ENCODE measurements around the gene CACNA2D1.

Gene CACNA2D1

DNA sequence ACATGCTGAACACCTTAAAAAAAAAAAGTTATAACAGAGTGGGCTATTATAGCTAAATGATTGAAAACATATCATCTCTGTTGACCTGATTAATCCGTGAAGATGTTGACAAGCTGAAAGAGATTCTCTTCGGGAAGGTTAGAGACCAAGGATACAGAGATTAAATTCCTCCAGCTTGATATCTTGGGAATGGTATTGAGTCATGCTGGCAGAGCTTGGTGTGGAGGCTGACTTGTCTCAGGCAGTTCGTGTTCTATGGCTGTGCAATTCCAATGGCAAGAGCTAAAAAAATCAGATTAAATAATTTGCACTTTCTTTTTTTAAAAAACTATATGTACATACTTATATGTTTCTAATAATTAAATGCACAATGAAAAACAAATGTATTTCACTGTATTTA lies 24.9 kb upstream of the CACNA2D1 start:
- peak; percentile 5 for DNase-seq (ENCODE audit: low read depth)
- H3K4me3 ChIP-seq (ENCODE audit: low read depth, low read length): no peak overlapping the region
- TF ChIP-seq, protein P1, sequence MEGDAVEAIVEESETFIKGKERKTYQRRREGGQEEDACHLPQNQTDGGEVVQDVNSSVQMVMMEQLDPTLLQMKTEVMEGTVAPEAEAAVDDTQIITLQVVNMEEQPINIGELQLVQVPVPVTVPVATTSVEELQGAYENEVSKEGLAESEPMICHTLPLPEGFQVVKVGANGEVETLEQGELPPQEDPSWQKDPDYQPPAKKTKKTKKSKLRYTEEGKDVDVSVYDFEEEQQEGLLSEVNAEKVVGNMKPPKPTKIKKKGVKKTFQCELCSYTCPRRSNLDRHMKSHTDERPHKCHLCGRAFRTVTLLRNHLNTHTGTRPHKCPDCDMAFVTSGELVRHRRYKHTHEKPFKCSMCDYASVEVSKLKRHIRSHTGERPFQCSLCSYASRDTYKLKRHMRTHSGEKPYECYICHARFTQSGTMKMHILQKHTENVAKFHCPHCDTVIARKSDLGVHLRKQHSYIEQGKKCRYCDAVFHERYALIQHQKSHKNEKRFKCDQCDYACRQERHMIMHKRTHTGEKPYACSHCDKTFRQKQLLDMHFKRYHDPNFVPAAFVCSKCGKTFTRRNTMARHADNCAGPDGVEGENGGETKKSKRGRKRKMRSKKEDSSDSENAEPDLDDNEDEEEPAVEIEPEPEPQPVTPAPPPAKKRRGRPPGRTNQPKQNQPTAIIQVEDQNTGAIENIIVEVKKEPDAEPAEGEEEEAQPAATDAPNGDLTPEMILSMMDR (conservative IDR thresholded peaks at IDR 0.05; ENCODE audit: low read depth, low read length): no peak

DNA sequence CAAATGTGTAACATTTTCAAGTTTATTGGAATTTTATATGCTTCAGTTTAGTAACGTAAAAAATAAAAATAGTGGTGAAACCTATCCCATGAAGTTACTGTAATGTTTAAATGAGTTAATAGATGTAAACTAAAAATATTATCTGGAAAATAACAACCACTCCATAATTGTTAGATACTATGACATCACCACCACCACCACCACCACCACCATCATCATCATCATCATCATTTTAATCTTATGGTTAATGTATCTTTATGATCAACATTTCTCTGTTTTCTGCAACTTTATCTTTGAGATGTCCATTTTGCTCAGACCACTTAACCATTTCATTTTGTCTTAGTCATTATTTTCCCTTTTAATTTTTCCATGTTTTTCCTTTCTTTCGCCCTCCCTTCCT lies 23.4 kb upstream of the CACNA2D1 start:
- TF ChIP-seq, protein P1 (conservative IDR thresholded peaks at IDR 0.05; ENCODE audit: low read depth, low read length): no peak
- no peak overlapping the region for H3K4me3 ChIP-seq (ENCODE audit: low read depth, low read length)
- no peak for DNase-seq (ENCODE audit: low read depth)

DNA sequence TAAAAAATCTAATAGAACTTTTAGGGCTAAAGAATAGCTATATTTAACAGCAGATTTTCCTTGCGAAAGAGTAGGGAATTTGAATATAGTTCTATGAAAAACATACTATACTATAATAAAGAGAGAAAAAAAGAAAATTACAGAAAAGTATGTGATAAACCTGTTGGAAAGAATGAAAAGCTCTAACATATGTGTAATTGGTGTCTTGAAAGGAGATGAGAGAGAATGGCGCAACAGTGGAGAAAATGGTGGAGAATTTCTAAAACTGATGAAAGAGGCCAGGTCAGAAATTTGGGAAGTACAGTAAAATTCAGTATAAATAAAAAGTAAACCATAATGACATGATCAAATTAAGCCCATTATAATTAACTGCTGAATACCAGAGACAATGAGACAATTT lies 20.8 kb upstream of the CACNA2D1 start:
- no peak overlapping the region for H3K4me3 ChIP-seq (ENCODE audit: low read depth, low read length)
- TF ChIP-seq, protein P1 (conservative IDR thresholded peaks at IDR 0.05; ENCODE audit: low read depth, low read length): no peak
- DNase-seq (ENCODE audit: low read depth): no peak

DNA sequence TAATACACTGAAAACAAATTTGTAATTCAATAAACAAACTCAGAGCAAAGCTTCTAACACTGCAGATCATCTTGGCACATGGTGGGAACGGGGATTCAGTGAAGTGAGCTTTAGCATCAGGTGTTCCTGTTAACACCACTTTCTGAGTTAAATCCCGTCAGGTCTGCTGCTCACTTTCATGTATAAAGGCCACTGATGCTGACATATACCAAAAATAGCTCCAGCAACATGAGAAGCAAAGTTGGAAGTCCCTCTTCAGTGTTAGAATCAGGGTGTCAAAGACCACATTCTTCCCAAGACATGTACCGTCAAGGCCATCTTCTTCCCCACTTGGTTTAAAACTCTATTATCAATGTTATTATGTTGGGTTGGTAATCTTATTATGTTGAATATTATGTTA lies 11.7 kb upstream of the CACNA2D1 start:
- TF ChIP-seq, protein P1 (conservative IDR thresholded peaks at IDR 0.05; ENCODE audit: low read depth, low read length): no peak
- no peak overlapping the region for H3K4me3 ChIP-seq (ENCODE audit: low read depth, low read length)
- no peak for DNase-seq (ENCODE audit: low read depth)

DNA sequence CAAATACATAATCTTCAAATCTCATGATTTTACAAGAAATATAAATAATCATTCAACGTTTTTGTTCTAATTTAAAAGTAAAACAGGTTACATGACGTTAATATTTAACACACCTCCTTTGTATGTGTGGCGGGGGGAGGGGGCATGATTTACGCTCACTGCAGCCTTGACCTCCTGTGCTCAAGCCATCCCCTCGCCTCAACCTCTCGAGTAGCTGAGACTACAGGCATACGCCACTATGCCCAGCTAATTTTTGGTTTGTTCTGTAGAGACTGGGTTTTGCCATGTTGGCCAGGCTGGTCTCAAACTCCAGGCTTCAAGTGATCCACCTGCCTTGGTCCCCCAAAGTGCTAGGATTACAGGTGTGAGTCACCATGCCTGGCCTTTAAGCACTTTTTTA lies 7.2 kb upstream of the CACNA2D1 start:
- H3K4me3 ChIP-seq (ENCODE audit: low read depth, low read length): no peak overlapping the region
- TF ChIP-seq, protein P1 (conservative IDR thresholded peaks at IDR 0.05; ENCODE audit: low read depth, low read length): no peak
- DNase-seq (ENCODE audit: low read depth): no peak

DNA sequence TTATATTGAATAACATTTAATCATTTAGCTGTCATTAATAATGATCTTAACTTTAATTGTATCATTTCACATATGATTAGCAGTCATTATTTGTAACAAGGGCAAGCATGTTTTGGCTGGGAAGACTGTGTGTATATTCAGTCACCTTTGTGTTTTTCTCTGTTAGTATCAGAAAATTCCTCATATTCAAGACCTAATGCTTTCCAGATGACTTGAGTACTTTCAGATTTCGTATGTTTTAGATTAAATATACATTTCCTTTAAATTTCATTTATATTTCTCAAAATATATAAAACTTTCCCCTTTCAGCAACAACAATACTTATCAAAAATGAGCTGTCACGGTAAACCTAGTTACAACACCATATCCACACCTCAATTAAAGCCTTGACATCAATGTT lies 6.3 kb upstream of the CACNA2D1 start:
- DNase-seq (ENCODE audit: low read depth): no peak
- no peak overlapping the region for H3K4me3 ChIP-seq (ENCODE audit: low read depth, low read length)
- TF ChIP-seq, protein P1 (conservative IDR thresholded peaks at IDR 0.05; ENCODE audit: low read depth, low read length): no peak

DNA sequence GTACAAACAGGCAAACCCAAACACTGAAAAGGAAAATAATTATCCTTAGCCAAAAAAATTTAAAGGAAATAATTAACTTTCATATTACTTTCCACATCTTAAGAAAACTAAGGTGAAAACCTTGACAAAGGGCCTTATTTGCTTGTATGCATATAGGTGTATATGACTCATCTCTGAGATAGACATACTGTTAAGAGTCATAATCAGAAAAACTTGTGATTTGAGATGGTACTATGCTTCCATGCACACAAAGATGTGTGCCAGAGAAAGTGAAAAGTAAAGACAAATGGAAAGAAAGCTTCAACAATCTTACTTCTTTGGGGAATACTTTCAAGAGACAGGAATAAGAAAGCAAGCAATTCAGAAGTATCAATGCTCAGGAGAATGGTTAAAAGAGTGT lies 3.3 kb upstream of the CACNA2D1 start:
- H3K4me3 ChIP-seq (ENCODE audit: low read depth, low read length): no peak overlapping the region
- DNase-seq (ENCODE audit: low read depth): no peak
- TF ChIP-seq, protein P1 (conservative IDR thresholded peaks at IDR 0.05; ENCODE audit: low read depth, low read length): no peak
